ENCODE results near the gene ZNF469.

Gene ZNF469

DNA sequence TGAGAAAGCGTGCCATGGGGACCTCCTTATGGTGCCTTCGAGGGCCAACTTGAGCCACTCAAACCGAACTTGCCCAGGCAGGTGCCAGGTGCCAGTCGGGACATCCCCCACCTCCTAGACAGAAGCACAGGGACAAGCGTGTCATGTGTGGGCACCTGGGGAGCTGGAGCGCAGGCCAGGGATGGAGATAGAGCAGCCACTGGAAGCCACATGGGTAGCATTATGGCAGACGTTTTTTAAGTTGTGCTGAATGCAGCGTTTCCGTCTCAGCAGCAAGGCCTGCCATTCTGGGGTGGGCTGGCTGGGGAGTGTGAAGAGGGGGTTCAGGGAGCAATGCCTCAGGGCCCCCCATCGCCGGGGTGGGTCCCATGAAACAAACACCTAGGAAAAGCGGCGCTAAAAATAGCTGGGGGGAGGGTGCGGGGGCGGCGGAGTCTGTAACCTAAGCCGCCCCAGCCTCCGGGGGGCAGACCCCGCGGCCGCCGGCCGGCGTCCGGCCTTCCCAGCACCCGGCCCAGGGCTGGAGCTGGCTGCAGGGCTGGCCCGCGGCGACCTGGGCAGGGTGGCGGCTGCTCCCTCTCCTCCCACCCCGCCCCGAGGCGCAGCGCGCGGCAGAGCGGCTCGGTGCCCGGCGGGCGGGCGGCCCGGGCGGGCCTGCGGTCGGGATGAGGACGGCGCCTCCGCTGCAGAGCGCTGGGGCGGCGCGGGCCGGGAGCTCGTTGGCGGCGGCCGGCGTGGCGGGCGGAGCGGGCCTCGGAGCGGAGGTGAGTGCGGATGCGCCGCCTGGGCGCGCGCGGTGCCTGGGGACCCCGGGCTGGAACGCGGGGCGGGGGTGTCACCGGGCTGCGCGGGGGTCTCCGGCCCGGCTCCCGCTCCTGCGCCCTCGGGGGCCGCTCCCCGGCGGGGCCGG lies at the start of gene ZNF469:
Gene ZNF469 (plus strand): TSS at position 469 of the 910 bp plus-strand sequence. CDS start 44,512 bp downstream, outside the sequence.
- DNase-seq: no peak

DNA sequence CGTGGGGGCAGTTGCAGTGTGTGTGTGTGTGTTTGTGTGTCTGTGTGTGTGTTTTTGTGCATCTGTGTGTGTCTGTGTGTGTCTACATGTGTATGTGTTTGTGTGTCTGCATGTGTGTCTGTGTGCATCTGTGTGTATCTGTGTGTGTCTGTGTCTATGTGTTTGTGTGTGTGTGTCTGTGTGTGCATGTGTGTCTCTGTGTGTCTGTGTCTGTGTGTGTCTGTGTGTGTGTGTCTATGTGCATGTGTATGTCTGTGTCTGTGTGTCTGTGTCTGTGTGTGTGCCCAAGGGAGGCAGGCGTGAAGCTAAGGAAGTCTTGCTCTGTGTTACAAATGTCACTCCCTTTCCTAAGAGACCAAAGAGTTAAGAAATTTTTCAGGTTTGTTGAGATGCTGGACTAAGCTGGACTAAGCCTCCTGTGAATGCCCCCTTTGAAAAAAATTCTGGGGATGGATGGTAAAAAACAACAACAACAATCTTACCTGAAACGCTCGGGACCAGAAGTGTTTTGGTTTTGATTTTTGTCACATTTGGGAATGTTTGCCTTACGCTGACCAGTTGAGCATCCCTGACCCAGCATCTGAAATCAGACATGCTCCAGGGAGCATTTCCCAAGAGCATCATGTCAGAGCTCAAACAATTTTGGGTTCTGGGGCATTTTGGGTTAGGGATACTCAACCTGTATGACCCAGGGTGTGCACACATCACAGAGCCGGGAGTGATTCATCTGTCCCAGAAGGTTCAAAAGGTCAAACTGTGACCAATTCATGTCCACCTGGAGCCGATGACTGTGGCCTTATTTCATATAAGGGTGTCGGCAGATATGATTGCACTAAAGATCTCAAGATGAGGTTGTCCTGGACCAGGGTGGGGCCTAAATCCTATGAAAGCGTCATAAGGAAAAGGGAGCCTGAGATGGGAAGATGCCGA lies 48.6 kb upstream of the ZNF469 start:
- no peak for DNase-seq

- DNase-seq: no peak
Measured at GRCh38 chr16:88334778-88335720, 47.7 kb upstream of the ZNF469 start.

GRCh38 chr16:88337021-88337420 lies 45.7 kb upstream of the ZNF469 start:
- no peak for DNase-seq

DNA sequence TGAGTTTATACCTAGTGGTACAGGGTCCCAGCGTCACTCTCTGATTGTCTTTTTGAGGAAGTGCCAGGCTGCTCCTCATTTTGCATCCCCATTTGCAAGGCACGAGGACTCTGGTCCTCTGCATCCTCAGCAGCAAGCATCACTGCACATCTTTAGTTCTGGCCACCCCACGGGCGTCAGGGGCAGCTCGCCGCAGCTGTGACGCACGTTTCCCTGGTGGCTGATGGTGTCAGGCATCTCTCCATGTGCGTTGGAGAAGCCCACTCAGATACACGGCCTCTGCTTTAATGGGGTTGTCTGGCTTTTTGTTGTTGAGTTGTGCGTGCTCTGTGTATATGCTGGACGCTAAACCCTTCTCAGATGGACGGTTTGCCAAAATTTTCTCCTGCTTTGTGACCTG lies 45.2 kb upstream of the ZNF469 start:
- no peak for DNase-seq

- no peak for DNase-seq
Measured at GRCh38 chr16:88338111-88338510, 44.6 kb upstream of the ZNF469 start.

DNA sequence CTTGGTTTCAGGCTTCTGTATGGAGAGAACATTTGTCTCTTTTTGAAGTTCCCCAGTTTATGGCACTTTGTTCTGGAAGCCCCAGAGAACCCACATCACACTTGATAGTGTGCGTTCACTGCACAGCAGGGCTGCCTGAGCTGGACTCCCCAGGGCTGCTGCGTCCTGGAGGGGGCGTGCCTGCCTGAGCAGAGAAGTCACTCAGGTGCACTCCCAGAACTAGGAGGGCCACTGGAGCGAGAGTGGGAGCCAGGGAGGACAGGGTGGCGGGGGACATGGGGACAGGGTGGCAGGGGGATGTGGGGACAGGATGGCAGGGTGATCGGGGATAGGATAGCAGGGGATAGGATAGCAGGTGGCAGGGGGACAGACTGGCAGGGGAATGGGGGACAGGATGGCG lies 43.9 kb upstream of the ZNF469 start:
- no peak for DNase-seq

GRCh38 chr16:88339930-88340754 lies 42.6 kb upstream of the ZNF469 start:
- DNase-seq: no peak

- no peak for DNase-seq
Measured at GRCh38 chr16:88340755-88341150, 42.0 kb upstream of the ZNF469 start.

DNA sequence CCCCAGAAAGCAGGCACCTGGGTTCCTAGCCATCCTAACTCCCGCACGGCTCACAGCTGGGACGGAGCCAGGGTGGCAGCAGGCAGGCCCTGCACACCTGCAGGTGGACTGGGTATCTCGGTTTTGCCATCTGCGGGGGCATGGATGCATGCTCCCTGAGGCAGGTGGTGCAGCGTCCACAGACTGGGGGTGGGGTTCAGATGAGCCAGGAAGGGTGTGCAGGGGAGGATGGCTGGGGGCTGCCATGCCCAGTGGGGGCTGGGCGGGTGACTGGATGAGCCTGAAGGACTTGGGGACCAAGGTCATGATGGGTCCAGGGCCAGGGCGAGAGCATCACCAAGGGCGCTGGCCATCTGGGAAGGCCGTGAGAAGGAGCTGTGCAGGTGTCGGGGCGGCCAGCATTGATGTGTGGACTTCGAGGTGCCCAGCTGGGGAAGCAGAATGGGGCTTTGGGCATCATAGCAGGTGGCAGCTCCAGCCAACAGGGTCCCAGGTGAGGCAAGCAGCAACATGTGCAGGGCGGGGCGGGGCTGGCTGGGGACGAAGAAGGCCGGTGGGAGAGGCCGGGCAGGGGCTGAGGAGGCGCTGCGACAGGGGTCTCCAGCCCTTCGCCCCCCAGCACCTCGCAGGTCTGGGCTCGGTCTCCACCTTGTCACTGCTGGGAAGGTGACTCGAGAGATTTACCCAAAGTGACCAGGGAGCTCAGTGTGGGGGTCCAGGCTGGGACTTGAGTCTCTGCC lies 41.0 kb upstream of the ZNF469 start:
- DNase-seq: no peak

GRCh38 chr16:88342491-88342890 lies 40.3 kb upstream of the ZNF469 start:
- DNase-seq: no peak

- no peak for DNase-seq
Measured at GRCh38 chr16:88343271-88343791, 39.4 kb upstream of the ZNF469 start.

- DNase-seq: no peak
Measured at GRCh38 chr16:88344411-88345030, 38.2 kb upstream of the ZNF469 start.

- no peak for DNase-seq
Measured at GRCh38 chr16:88345031-88345720, 37.6 kb upstream of the ZNF469 start.

DNA sequence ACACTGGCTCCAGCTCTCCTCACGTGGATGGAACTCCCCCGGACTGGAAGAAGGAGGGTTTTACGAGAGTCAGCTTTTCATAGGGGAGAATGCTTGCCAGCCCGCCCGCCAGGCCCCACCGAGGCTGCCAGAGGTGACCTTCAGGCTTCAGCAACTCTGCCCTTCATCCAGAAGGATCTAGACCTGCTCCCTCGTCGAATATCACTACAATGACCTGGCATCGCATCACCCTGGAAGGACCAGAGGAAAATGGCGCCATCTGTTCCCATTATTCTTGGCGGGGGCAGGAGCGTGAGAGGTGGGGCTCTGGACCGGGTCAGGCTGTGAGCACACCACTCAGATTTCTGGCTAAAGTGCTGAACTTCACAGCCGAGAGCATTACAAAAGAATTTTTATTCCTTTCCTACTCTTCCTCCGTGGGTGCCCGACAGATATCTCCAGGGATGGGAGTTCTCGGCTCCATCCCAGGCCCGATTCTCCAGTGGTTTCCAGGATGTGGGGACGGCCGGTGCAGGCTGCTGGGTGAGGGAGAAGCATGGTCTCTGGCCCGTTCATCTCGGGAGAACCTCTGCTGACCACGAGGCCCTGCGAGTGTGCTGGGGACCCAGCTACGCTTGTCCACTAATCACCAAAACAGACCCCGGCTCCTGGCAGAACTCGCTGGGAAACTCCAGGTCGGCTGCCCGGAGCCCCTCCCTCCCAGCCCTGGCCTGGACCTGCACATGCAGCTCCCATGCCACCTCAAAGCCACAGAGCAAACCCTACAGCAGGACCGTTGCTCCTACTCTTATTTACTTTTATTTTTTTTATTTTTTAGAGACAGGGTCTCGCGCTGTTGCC lies 36.8 kb upstream of the ZNF469 start:
- DNase-seq: no peak

- DNase-seq: no peak
Measured at GRCh38 chr16:88346680-88347505, 35.9 kb upstream of the ZNF469 start.

DNA sequence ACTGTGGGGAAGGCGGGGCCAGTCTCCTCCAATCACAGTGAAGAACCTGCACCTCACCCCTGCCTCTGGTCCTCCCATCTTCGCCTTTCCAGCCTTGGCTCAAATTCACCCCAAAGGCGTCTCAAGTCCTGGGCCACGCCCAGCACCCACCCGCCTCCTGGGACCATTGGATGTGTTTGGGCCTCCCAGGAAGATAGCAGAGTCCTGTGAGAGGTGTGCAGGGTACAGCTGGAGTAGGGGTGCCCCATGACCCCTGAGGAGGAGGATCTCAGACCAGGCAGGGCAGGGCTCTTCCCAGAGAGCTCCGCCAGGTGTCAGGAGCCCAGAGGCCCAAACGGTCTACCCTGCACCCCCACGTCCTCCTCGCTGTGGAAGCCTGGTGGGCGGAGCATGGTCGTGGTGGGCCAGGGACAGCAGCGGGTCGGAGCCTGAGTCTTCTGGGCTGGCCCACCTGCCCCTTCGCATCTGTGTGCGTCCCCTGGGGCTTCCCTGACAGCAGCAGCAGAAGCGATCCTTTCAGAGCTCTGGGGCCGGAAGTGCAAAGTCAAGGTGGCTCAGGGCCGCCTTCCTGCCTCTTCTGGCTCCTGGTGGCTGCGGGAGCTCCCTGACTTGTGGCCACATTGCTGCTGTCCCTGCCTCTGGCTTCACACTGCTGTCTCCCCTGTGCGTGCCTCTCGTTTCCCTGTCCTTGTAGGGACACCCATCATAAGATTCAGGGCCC lies 34.9 kb upstream of the ZNF469 start:
- DNase-seq: peak; percentile 13
